G401.6 (cell line): ENCODE results near the gene ACIN1.

ENCODE experiments used
- FAIRE-seq: peaks from 2 replicates; lab custom pipeline; 2012; peaks lifted over from hg19 to GRCh38; lab: Jason Lieb, UNC

ACIN1 gene

DNA sequence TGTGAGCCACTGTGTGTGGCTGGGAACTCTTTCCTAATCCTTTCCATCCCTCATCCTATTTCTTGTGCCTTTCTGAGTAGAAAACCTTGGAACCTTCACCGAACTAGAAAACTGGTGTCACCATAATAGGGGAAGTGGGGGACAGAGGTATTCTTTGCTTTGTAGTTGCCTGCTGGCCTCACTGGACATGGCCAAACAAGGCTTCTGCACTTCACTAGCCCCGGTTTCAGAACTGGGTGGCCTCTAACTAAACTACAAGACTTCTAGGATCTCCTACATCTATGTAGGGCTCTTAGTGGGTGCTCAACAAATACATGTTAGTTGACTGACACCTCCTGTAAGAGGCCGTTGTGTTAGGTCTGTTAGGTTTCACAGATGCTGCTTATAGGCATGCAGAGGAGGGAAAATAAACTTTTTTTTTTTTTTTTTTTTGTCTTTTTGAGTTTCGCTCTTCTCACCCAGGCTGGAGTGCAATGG lies 10.4 kb upstream of the ACIN1 start:
- no peak for FAIRE-seq

GRCh38 chr14:23104591-23105347 lies 9.8 kb upstream of the ACIN1 start, which contains the start of gene CIROP:
TSS of gene CIROP (minus strand) at chr14:23104989. CDS start at chr14:23104920, 69 bp downstream.
- FAIRE-seq, result no peak

DNA sequence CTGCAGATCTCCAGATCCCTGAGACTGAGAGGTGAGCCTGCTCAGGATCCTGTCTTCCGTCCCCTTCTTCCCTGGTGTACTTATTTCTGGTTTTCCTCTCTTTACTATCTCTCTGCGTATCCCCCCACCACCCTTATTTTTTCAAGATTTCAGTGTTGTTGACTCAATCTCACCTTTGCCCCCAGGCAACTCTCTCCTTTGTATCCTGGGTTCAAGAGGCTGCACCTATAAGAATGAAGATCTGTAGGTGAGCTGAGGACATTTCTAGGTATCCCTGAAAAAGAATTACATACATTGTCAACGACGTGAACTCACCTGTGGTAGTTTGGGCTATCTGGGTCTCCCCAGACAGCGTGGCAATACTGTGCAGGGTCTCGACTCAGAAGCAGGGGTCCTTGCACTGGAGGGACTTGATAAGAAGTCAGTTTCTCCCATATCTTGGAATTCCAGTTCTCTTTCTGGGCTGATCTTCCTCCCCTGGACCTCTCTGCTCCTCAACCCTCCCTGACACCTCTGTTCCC lies 9.2 kb upstream of the ACIN1 start:
- FAIRE-seq, result no peak

GRCh38 chr14:23103581-23103980 lies 8.6 kb upstream of the ACIN1 start:
- FAIRE-seq, result no peak

DNA sequence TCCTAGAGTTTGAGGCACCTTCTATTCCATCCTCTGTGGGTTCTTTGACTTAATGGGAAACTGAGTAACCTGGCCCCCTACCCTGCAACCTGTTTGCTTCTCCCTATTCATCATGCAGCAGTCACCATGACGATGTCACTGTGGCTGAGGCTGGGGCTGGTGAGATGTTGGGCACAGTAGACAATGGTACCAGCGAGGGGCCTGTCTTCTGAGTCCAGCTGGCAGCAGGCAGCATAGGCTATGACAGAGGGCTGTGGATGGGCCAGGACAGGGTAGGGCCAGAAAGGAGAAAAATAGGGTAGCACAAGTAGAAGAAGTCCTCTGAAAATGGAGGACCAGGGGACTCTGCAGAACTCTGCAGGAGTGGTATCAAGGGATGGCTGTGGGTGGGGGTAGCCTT lies 7.9 kb upstream of the ACIN1 start:
- no peak for FAIRE-seq

GRCh38 chr14:23101986-23102625 lies 7.2 kb upstream of the ACIN1 start:
- no peak for FAIRE-seq

- FAIRE-seq, result no peak
Observed at GRCh38 chr14:23101213-23101970, 6.5 kb upstream of the ACIN1 start.

DNA sequence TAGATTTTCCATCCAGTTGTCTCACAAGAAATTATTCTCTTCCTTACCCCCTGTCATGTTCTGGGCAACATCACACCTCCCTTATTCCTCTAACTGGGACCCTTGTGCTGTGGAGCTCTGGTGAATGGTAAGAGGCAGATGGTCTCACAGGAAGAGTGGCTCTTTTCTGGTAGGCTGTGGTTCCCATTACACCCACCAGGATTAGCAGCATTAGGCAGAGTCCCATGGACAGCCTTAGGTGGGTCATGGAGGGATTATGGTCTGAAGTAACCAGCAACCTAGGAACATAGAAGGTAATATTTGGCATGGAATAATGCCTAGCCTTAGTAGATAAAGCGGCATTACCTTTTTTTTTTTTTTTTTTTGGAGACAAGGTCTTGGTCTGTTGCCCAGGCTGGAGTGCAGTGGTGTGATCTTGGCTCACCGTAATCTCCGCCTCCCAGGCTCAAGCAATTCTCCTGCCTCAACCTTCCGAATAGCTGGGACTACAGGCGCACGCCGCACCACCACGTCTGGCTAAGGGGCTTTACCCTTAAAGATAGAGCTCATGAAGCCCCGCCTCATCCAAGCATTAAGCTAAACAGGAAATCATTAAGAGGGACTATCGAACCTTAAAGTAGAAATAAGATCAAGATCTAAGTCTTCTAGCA lies 4.4 kb upstream of the ACIN1 start:
- FAIRE-seq, result no peak

DNA sequence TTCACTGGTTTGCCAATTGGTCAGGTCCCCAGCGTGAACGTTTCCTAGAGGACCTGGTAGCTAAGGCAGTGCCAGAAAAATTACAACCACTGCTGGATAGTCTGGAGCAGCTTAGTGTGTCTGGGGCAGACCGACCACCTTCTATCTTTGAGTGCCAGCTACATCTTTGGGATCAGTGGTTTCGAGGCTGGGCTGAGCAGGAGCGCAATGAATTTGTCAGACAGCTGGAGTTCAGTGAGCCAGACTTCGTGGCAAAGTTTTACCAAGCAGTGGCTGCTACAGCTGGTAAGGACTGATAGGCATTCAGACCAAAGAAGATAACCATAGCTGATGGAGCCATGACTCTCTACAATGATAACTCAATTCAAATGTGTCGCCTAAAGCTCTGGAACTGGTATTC lies 2.9 kb upstream of the ACIN1 start:
- no peak for FAIRE-seq

GRCh38 chr14:23095196-23096108 lies 516 bp upstream of the ACIN1 start, which contains the start of gene C14orf119:
TSS of gene C14orf119 (plus strand) at chr14:23095505. CDS start at chr14:23097659, 2,154 bp downstream.
- FAIRE-seq, result peak; percentile 100

- peak; percentile 13 for FAIRE-seq
Observed at GRCh38 chr14:23093991-23094665, 808 bp downstream of the ACIN1 start.

DNA sequence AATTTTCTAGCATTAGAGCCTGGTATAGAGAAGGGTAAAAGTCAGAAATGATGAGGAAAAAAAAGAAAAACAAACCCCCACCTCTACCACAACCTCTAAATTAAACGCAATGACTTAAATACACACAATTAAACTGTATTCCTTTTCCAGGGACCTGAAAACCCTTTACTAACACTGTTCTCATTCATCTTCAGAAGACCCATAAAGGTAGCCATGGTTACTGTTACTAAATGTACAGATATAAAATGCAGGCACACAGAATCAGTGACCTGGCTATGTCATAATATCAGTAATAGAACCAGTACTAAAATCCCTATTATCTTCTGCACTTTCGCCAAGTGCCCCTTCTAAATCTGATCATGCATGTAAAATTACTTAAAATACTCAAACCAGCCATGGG lies 1.4 kb downstream of the ACIN1 start:
- FAIRE-seq, result no peak

GRCh38 chr14:23093104-23093503 lies 1.8 kb downstream of the ACIN1 start:
- FAIRE-seq, result no peak

DNA sequence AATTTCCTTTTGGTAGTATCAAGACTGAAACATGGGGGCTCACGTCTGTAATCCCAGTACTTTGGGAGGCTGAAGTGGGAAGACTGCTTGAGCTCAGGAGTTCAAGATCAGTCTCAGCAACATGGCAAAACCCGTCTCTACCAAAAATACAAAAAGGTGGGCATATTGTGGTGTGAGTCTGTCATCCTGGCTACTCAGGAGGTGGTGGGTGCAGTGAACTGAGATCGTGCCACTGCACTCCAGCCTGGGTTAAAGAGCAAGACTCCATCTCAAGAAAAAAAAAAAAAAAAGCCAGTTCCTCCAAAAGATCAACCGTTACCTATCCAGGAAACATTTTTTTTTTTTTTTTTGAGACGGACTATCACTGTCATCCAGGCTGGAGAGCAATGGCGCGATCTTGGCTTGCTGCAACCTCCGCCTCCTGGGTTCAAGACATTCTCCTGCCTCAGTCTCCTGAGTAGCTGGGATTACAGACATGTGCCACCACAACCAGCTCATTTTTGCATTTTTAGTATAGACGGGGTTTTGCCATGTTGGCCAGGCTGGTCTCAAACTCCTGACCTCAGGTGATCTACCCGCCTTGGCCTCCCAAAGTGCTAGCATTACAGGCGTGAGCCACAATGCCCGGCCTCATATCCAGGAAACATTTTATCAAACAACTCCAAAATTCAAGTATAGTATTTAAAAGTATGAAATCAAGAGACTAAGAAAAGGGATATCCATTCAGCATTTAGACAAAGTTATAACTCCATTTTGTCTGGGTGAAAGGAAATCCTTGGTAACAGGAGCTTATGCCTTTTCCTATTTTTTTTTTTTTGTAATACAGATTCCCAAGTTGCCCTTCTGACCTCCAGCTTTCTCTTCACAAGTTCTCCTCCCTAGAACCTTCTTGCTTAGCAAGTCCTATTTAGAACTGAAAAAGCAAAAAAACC lies 3.4 kb downstream of the ACIN1 start:
- no peak for FAIRE-seq

DNA sequence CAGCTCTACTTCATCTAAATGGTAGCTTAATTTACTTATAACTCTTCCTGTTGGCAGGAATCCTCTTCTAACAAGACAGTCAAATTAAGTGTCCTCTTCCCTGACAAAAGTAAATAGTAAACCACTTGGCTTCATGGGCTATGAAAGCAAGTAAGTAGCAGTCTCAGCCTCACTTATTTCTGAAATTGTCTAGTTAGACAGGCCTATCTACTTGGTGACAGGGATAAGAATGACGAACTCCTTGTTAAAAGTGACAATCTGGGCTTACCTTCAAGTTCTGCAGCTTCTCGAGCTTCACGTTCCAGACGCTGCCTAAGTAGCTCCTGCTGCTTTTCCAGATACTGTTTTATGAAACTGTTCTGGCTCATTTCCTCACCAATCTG lies 4.7 kb downstream of the ACIN1 start:
- no peak for FAIRE-seq

- FAIRE-seq, result no peak
Observed at GRCh38 chr14:23089498-23090253, 5.3 kb downstream of the ACIN1 start.

DNA sequence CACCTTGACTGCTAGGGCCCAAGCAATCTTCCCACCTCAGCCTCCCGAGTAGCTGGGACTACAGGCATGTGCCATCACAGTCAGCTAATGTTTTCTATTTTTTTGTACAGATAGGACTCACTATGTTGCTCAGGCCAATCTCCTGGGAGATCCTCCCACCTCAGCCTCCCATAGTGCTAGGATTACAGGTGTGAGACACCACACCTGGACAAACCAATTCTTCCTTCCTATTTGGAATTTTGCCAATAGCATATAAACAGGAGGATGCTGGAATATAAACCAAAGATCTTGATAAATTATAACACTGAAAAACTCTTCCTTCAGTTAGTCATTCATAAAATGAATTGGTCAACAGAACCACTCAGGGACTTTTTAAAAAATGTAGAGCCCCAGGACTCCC lies 8.4 kb downstream of the ACIN1 start:
- FAIRE-seq, result no peak

- FAIRE-seq, result no peak
Observed at GRCh38 chr14:23085458-23085857, 9.5 kb downstream of the ACIN1 start.

GRCh38 chr14:23080474-23080873 lies 14.5 kb downstream of the ACIN1 start:
- no peak for FAIRE-seq
